Ishikawa (cell line): Measurements from ENCODE around the gene CD200R1L.

Source experiments
- CEBPB ChIP-seq: IDR thresholded peaks from 2 replicates; pipeline ENCODE4 v1.6.1; 2012
- CREB1 ChIP-seq: IDR thresholded peaks from 2 replicates; pipeline ENCODE4 v1.6.1; 2012; ENCODE audit warnings: low read depth
- EGR1 ChIP-seq: IDR thresholded peaks from 2 replicates; pipeline ENCODE4 v1.6.1; 2012
- EP300 ChIP-seq: IDR thresholded peaks from 2 replicates; pipeline ENCODE4 v1.6.1; 2012; ENCODE audit warnings: borderline replicate concordance
- FOXM1 ChIP-seq: IDR thresholded peaks from 2 replicates; pipeline ENCODE4 v1.6.1; 2012; ENCODE audit warnings: low read depth, borderline replicate concordance
- RAD21 ChIP-seq: IDR thresholded peaks from 2 replicates; pipeline ENCODE4 v1.6.1; 2012; ENCODE audit warnings: low read depth
- TAF1 ChIP-seq: IDR thresholded peaks from 2 replicates; pipeline ENCODE4 v1.6.1; 2012; ENCODE audit warnings: low read depth, mild to moderate bottlenecking
- TCF12 ChIP-seq: IDR thresholded peaks from 2 replicates; pipeline ENCODE4 v1.6.1; 2012; ENCODE audit warnings: low read depth
- TEAD4 ChIP-seq: IDR thresholded peaks from 2 replicates; pipeline ENCODE4 v1.6.1; 2012
- YY1 ChIP-seq: IDR thresholded peaks from 2 replicates; pipeline ENCODE4 v1.6.1; 2012; ENCODE audit warnings: low read depth
- TF ChIP-seq, protein P1 (sequence below): IDR thresholded peaks from 2 replicates; pipeline ENCODE4 v1.6.1; 2012; ENCODE audit warnings: low read depth, mild to moderate bottlenecking
- TF ChIP-seq, protein P2 (sequence below): IDR thresholded peaks from 2 replicates; pipeline ENCODE4 v1.6.1; 2012

DNA sequence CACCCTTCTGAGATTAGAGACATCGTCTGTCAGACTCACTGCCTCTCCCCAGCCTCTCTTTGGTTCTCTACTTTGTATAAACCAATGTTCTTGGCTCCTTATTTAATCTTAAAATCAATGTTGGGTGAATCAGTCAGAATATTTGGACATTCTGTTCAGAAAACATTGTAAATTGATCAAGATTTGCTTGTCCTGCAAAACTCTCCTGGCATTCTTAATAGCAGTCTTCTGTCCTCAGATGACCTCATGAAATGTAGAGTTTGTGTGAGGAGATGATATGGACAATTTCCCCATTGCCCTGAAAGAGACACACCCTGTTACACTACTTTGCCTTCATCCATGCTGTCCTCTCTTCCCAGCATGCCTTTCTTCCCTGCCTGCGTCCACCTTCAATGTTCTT, 33.6 kb downstream of the CD200R1L start:
- TF ChIP-seq RAD21 (no peak), EP300 (no peak), YY1 (no peak), CREB1 (no peak), FOXM1 (no peak), TCF12 (no peak), TAF1 (no peak), CEBPB (no peak), TEAD4 (no peak), EGR1 (no peak)
- TF ChIP-seq, protein P1, sequence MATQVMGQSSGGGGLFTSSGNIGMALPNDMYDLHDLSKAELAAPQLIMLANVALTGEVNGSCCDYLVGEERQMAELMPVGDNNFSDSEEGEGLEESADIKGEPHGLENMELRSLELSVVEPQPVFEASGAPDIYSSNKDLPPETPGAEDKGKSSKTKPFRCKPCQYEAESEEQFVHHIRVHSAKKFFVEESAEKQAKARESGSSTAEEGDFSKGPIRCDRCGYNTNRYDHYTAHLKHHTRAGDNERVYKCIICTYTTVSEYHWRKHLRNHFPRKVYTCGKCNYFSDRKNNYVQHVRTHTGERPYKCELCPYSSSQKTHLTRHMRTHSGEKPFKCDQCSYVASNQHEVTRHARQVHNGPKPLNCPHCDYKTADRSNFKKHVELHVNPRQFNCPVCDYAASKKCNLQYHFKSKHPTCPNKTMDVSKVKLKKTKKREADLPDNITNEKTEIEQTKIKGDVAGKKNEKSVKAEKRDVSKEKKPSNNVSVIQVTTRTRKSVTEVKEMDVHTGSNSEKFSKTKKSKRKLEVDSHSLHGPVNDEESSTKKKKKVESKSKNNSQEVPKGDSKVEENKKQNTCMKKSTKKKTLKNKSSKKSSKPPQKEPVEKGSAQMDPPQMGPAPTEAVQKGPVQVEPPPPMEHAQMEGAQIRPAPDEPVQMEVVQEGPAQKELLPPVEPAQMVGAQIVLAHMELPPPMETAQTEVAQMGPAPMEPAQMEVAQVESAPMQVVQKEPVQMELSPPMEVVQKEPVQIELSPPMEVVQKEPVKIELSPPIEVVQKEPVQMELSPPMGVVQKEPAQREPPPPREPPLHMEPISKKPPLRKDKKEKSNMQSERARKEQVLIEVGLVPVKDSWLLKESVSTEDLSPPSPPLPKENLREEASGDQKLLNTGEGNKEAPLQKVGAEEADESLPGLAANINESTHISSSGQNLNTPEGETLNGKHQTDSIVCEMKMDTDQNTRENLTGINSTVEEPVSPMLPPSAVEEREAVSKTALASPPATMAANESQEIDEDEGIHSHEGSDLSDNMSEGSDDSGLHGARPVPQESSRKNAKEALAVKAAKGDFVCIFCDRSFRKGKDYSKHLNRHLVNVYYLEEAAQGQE, result no peak
- TF ChIP-seq, protein P2, sequence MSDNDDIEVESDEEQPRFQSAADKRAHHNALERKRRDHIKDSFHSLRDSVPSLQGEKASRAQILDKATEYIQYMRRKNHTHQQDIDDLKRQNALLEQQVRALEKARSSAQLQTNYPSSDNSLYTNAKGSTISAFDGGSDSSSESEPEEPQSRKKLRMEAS, result no peak
